GM12872 (cell line): ENCODE measurements around the gene SCARB1.
A peak's percentile ranks its signal among the peaks of the same experiment; 100 is the strongest.

Experiments
- TF ChIP-seq, protein P1 (sequence below): IDR thresholded peaks from 3 replicates; pipeline ENCODE4 v1.5.1; 2011; ENCODE audit warnings: low read depth, mild to moderate bottlenecking, low read length, moderate library complexity; ENCODE audit not compliant: insufficient read depth

SCARB1 gene

GRCh38 chr12:124767066-124767821, 96.4 kb downstream of the SCARB1 start:
- TF ChIP-seq, protein P1, sequence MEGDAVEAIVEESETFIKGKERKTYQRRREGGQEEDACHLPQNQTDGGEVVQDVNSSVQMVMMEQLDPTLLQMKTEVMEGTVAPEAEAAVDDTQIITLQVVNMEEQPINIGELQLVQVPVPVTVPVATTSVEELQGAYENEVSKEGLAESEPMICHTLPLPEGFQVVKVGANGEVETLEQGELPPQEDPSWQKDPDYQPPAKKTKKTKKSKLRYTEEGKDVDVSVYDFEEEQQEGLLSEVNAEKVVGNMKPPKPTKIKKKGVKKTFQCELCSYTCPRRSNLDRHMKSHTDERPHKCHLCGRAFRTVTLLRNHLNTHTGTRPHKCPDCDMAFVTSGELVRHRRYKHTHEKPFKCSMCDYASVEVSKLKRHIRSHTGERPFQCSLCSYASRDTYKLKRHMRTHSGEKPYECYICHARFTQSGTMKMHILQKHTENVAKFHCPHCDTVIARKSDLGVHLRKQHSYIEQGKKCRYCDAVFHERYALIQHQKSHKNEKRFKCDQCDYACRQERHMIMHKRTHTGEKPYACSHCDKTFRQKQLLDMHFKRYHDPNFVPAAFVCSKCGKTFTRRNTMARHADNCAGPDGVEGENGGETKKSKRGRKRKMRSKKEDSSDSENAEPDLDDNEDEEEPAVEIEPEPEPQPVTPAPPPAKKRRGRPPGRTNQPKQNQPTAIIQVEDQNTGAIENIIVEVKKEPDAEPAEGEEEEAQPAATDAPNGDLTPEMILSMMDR: peak; percentile 94

DNA sequence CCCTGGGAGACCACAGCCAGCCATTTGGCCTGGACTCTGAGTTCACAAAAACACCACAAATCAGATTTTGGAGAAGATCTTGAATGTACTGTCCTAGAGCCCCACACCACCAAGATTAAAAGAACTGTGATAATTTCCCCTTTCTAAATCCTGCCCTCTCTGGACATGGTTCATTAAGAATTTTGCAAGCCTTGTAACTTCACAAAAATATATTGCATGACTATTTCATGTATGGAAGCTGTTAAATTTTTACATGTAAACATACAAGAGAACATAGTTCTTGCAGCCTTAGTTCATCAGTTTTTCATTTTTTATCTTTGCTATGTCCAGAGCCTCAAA, 97.0 kb downstream of the SCARB1 start:
- TF ChIP-seq, protein P1: no peak

- TF ChIP-seq, protein P1: no peak
Observed at GRCh38 chr12:124765581-124766489, 97.8 kb downstream of the SCARB1 start.

GRCh38 chr12:124764870-124765580, 98.6 kb downstream of the SCARB1 start:
- TF ChIP-seq, protein P1: no peak

DNA sequence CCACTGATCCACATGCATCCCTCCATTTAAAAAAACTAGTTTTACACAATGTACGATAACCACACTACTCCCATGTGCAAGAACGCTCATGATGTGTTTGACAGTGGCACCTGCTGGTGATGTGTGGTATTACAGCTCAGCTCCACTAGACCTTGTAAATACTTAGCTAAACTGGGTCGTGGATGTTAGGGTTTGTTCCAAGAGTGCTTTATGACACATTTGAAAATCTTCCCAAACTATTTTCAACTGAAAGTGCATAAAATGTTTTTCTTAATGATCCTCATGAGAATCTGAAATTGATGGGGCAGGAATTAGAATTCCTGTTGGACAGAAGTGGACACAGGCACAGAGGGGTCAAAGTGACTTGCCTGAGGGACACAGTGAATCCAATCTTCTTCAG, 99.2 kb downstream of the SCARB1 start:
- TF ChIP-seq, protein P1: peak; percentile 75; the same call in 2 of the 3 replicates

- TF ChIP-seq, protein P1: no peak
Observed at GRCh38 chr12:124763594-124763979, 100.1 kb downstream of the SCARB1 start.
